OCI-LY3 (cell line): ENCODE results near the gene TLR6.

Experiments
- H2AFZ ChIP-seq: fragments of 200-600, 300-600 bp; shearing (Covaris generic); 2 replicates; pipeline ENCODE4 v1.6.0; 2014; ENCODE audit warnings: antibody characterized with exemption, low read depth, low read length
- H3K27ac ChIP-seq: fragments of 200-600, 300-600 bp; sonication (generic); 2 replicates; pipeline ENCODE4 v1.5.1; 2014; ENCODE audit warnings: mild to moderate bottlenecking, low read length, moderate library complexity, mixed read lengths
- H3K27me3 ChIP-seq: fragments of 200-600, 300-600 bp; sonication (generic); 2 replicates; pipeline ENCODE4 v1.6.1; 2014; ENCODE audit warnings: low read depth, low read length, mixed read lengths
- H3K36me3 ChIP-seq: fragments of 200-600, 300-600 bp; sonication (generic); replicated peaks from 2 replicates; pipeline ENCODE3; 2014; ENCODE audit warnings: low read depth, low read length, mixed read lengths
- H3K4me1 ChIP-seq: fragments of 300-600, 200-600 bp; sonication (generic); 2 replicates; pipeline ENCODE4 v1.6.1; 2014; ENCODE audit warnings: low read length, mixed read lengths
- H3K4me2 ChIP-seq: fragments of 200-600, 300-600 bp; sonication (generic); 2 replicates; pipeline ENCODE4 v1.6.1; 2014; ENCODE audit warnings: low read length, mixed read lengths
- H3K4me3 ChIP-seq: fragments of 300-600, 200-600 bp; sonication (generic); 2 replicates; pipeline ENCODE4 v1.5.1; 2014; ENCODE audit warnings: antibody characterized with exemption, mild to moderate bottlenecking, low read length, moderate library complexity
- H3K79me2 ChIP-seq: fragments of 300-600, 200-600 bp; shearing (Covaris generic); 2 replicates; pipeline ENCODE4 v1.6.1; 2014; ENCODE audit warnings: mild to moderate bottlenecking, low read length, mixed read lengths
- H3K9ac ChIP-seq: fragments of 300-600, 200-600 bp; shearing (Covaris generic); 2 replicates; pipeline ENCODE4 v1.6.0; 2014; ENCODE audit warnings: mild to moderate bottlenecking, low read length, moderate library complexity
- H3K9me3 ChIP-seq: fragments of 200-600, 300-600 bp; shearing (Covaris generic); 2 replicates; pipeline ENCODE4 v1.6.1; 2014; ENCODE audit warnings: low read length, mixed read lengths; ENCODE audit not compliant: insufficient read depth
- H4K20me1 ChIP-seq: fragments of 200-600, 300-600 bp; sonication (generic); 2 replicates; pipeline ENCODE4 v1.6.1; 2016; ENCODE audit warnings: low read length, mixed read lengths; ENCODE audit not compliant: insufficient read depth
- CTCF ChIP-seq: fragments of 200-600, 300-600 bp; sonication (generic); IDR thresholded peaks from 2 replicates; pipeline ENCODE4 v1.5.1; 2014; ENCODE audit warnings: antibody characterized with exemption, low read length, low read depth
- EZH2phosphoT487 ChIP-seq: fragments of 200-600 bp; shearing (Covaris generic); IDR thresholded peaks from 2 replicates; pipeline ENCODE4 v1.6.1; 2018; ENCODE audit warnings: antibody characterized with exemption, mixed run types, low read depth

The TLR6 gene

GRCh38 chr4:38822748-38823303 is 33.8 kb downstream of the TLR6 start:
- Histone ChIP-seq H3K9ac (no peak overlapping the region), H3K36me3 (peaks cover 53% of the 10 kb centered on the region), H3K27ac (no peak overlapping the region), H2AFZ (no peak overlapping the region), H3K27me3 (no peaks in the 10 kb centered on the region), H3K4me3 (no peak overlapping the region), H4K20me1 (no peaks in the 10 kb centered on the region), H3K9me3 (peaks cover 10% of the 10 kb centered on the region; the same call in 1 of the 2 replicates), H3K4me1 (peaks cover 38% of the 10 kb centered on the region), H3K79me2 (no peaks in the 10 kb centered on the region), H3K4me2 (no peak overlapping the region)
- TF ChIP-seq CTCF (no peak), EZH2phosphoT487 (no peak)

- no peak overlapping the region for H3K9ac ChIP-seq
- peaks cover 47% of the 10 kb centered on the region for H3K36me3 ChIP-seq
- H3K4me2 ChIP-seq: no peak overlapping the region
- peak overlapping the region; percentile 97; the same call in 1 of the 2 replicates for H3K27ac ChIP-seq
- peaks cover 10% of the 10 kb centered on the region; the same call in 1 of the 2 replicates for H3K9me3 ChIP-seq
- H3K4me3 ChIP-seq: no peak overlapping the region
- no peaks in the 10 kb centered on the region for H3K27me3 ChIP-seq
- peaks cover 2% of the 10 kb centered on the region; the same call in 1 of the 2 replicates for H3K79me2 ChIP-seq
- H3K4me1 ChIP-seq: peaks cover 48% of the 10 kb centered on the region
- no peaks in the 10 kb centered on the region for H4K20me1 ChIP-seq
- TF ChIP-seq EZH2phosphoT487: no peak
- TF ChIP-seq CTCF: no peak
- no peak overlapping the region for H2AFZ ChIP-seq
Observed at GRCh38 chr4:38821739-38822138, 34.9 kb downstream of the TLR6 start.

GRCh38 chr4:38820329-38821061 is 36.1 kb downstream of the TLR6 start:
- Histone ChIP-seq H3K9ac (peak overlapping the region; percentile 84), H2AFZ (no peak overlapping the region), H3K4me2 (peak overlapping the region; percentile 90), H3K4me3 (peak overlapping the region; percentile 61), H3K27me3 (no peaks in the 10 kb centered on the region), H3K4me1 (peaks cover 60% of the 10 kb centered on the region), H3K36me3 (peaks cover 35% of the 10 kb centered on the region), H4K20me1 (no peaks in the 10 kb centered on the region), H3K9me3 (peaks cover 10% of the 10 kb centered on the region; the same call in 1 of the 2 replicates), H3K79me2 (peaks cover 6% of the 10 kb centered on the region), H3K27ac (peak overlapping the region; percentile 97)
- TF ChIP-seq CTCF: no peak
- no peak for TF ChIP-seq EZH2phosphoT487

- H2AFZ ChIP-seq: no peak overlapping the region
- H3K4me1 ChIP-seq: peaks cover 68% of the 10 kb centered on the region
- H3K9me3 ChIP-seq: peaks cover 10% of the 10 kb centered on the region; the same call in 1 of the 2 replicates
- H3K4me2 ChIP-seq: peak overlapping the region; percentile 90
- H3K79me2 ChIP-seq: peaks cover 11% of the 10 kb centered on the region
- H4K20me1 ChIP-seq: no peaks in the 10 kb centered on the region
- peaks cover 39% of the 10 kb centered on the region for H3K36me3 ChIP-seq
- TF ChIP-seq CTCF (no peak), EZH2phosphoT487 (no peak)
- H3K4me3 ChIP-seq: peak overlapping the region; percentile 61
- peak overlapping the region; percentile 84 for H3K9ac ChIP-seq
- H3K27ac ChIP-seq: peak overlapping the region; percentile 97
- H3K27me3 ChIP-seq: no peaks in the 10 kb centered on the region
Observed at GRCh38 chr4:38819569-38819968, 37.0 kb downstream of the TLR6 start.
